Thyroid gland (tissue), 4 donors: Measurements from ENCODE around the gene PPP2R5C. TPM values are rescaled to one million over a fixed set of nuclear protein-coding genes. Genes with fewer than 3 reads are reported as not detected.

Experiments used
- DNase-seq, 2 donors: peaks; one replicate each; pipeline ENCODE4 v3.0.0-alpha.2; 2019
- H3K27ac ChIP-seq, 3 donors: fragments of 200-600 bp; sonication (generic); 1 replicate in 2 of 3; 2 replicates in 1 of 3; pipeline ENCODE4 v1.5.1; 2016 to 2019; ENCODE audit warnings: mild to moderate bottlenecking in 1 of 3, moderate library complexity in 1 of 3
- H3K27me3 ChIP-seq: fragments of 200-600 bp; sonication (generic); one replicate; pipeline ENCODE4 v1.5.1; 2019
- H3K36me3 ChIP-seq, 2 donors: fragments of 200-600 bp; sonication (generic); one replicate each; pipeline ENCODE4 v1.5.1; 2016 to 2019
- H3K4me1 ChIP-seq, 2 donors: fragments of 200-600 bp; sonication (generic); one replicate each; pipeline ENCODE4 v1.5.1; 2017 to 2019
- H3K4me3 ChIP-seq, 3 donors: fragments of 200-600 bp; sonication (generic); replicated peaks in 1 of 3; 1 replicate in 2 of 3; 2 replicates in 1 of 3; pipeline ENCODE4 v1.5.1; 2016; ENCODE audit warnings: mild to moderate bottlenecking in 1 of 3
- H3K9me3 ChIP-seq: fragments of 200-600 bp; sonication (generic); one replicate; pipeline ENCODE4 v1.5.1; 2017
- CTCF ChIP-seq, 6 experiments: fragments of 200-600 bp in 3 of 6; fragments of 450-650 bp in 3 of 6; sonication (generic) in 3 of 6; IDR thresholded peaks; one replicate each; pipeline ENCODE4 v1.5.1; 2016 to 2019; ENCODE audit warnings: antibody characterized with exemption in 6 of 6, mild to moderate bottlenecking in 2 of 6, inconsistent platforms in 1 of 6, moderate library complexity in 1 of 6
- POLR2A ChIP-seq, 2 donors: fragments of 450-650 bp; IDR thresholded peaks; one replicate each; pipeline ENCODE4 v1.6.1; 2017; ENCODE audit warnings: antibody characterized with exemption in 2 of 2, mild to moderate bottlenecking in 2 of 2, moderate library complexity in 1 of 2
- WGBS, 2 donors: methylation state at CpG; one replicate each; pipeline ENCODE4 v1.1.5; 2017; 5-methylcytosine and 5-hydroxymethylcytosine counted together
- intact Hi-C: fragments of 100-400 bp; cut with DNase I; formaldehyde crosslinking; loops from one replicate; pipeline ENCODE4 v1.15.1; 2023
- total RNA-seq, 4 donors: library from RNA; depleted of rRNA; stranded (reverse); fragments of >200 nt; gene quantifications; one replicate each; pipeline ENCODE4 v1.2.3, GENCODE V29; 2016

Gene PPP2R5C
- total RNA-seq, 4 donors from 2014 or later: 105 to 209 (median 141) TPM

GRCh38 chr14:101833045-101833444, 71.5 kb downstream of the PPP2R5C start:
- intact Hi-C loops: no loop called here
- 90 to 94% methylated on average over 11 of the region's 11 CpGs for WGBS, 2 donors
- Histone ChIP-seq H3K36me3 (no peaks in the 10 kb centered on the region), H3K27me3 (no peaks in the 10 kb centered on the region), H3K27ac (no peak overlapping the region), H3K9me3 (no peaks in the 10 kb centered on the region), H3K4me1 (peaks cover 45 to 79% of the 10 kb centered on the region in 2 donors), H3K4me3 (no peak overlapping the region)
- TF ChIP-seq POLR2A (IDR thresholded peaks at IDR 0.05): no peak
- TF ChIP-seq CTCF (IDR thresholded peaks at IDR 0.05): no peak
- no peak for DNase-seq

- peaks cover 56 to 81% of the 10 kb centered on the region in 2 donors for H3K4me1 ChIP-seq
- WGBS, 2 donors: 70 to 84% methylated on average over 4 of the region's 4 CpGs
- TF ChIP-seq POLR2A (IDR thresholded peaks at IDR 0.05) (no peak), CTCF (IDR thresholded peaks at IDR 0.05) (no peak)
These were observed 72.9 kb downstream of the PPP2R5C start for GRCh38 chr14:101834397-101834796.

GRCh38 chr14:101834800-101835547, 73.5 kb downstream of the PPP2R5C start:
- Histone ChIP-seq H3K27ac (peak overlapping the region; percentile 67 to 84 (median 83)), H3K36me3 (no peaks in the 10 kb centered on the region), H3K4me3 (no peak overlapping the region), H3K4me1 (peaks cover 57 to 81% of the 10 kb centered on the region in 2 donors), H3K9me3 (no peaks in the 10 kb centered on the region), H3K27me3 (no peaks in the 10 kb centered on the region)
- intact Hi-C loops: no loop called here
- TF ChIP-seq CTCF (IDR thresholded peaks at IDR 0.05): no peak
- TF ChIP-seq POLR2A (IDR thresholded peaks at IDR 0.05): no peak
- WGBS, 2 donors: 25 to 31% methylated on average over 6 of the region's 6 CpGs
- DNase-seq: peak; percentile 59 to 68

More at GRCh38 chr14:101834397-101834796, 72.9 kb downstream of the PPP2R5C start:
- Histone ChIP-seq H3K27me3 (no peaks in the 10 kb centered on the region), H3K4me3 (no peak overlapping the region), H3K27ac (peak overlapping the region; percentile 67 to 84 (median 83)), H3K9me3 (no peaks in the 10 kb centered on the region), H3K36me3 (no peaks in the 10 kb centered on the region)
- DNase-seq: no peak
- intact Hi-C loops: no loop called here

GRCh38 chr14:101835566-101835965, 74.1 kb downstream of the PPP2R5C start:
- peaks cover 57 to 79% of the 10 kb centered on the region in 2 donors for H3K4me1 ChIP-seq
- no peak overlapping the region for H3K4me3 ChIP-seq
- no peaks in the 10 kb centered on the region for H3K36me3 ChIP-seq
- no peak for TF ChIP-seq POLR2A (IDR thresholded peaks at IDR 0.05)
- no peak for TF ChIP-seq CTCF (IDR thresholded peaks at IDR 0.05)
- no peaks in the 10 kb centered on the region for H3K9me3 ChIP-seq
- intact Hi-C loops: no loop called here
- H3K27me3 ChIP-seq: no peaks in the 10 kb centered on the region
- H3K27ac ChIP-seq: peak overlapping the region; percentile 67 to 84 (median 83)
- DNase-seq: no peak
- WGBS, 2 donors: 86 to 90% methylated on average over 10 to 11 of the region's 11 CpGs

GRCh38 chr14:101836135-101836534, 74.6 kb downstream of the PPP2R5C start:
- Histone ChIP-seq H3K36me3 (no peaks in the 10 kb centered on the region), H3K4me3 (no peak overlapping the region), H3K27me3 (no peaks in the 10 kb centered on the region), H3K9me3 (no peaks in the 10 kb centered on the region), H3K4me1 (peaks cover 57 to 74% of the 10 kb centered on the region in 2 donors), H3K27ac (peak overlapping the region; percentile 67 to 84 (median 83))
- WGBS, 2 donors: 51 to 60% methylated on average over 8 of the region's 8 CpGs
- TF ChIP-seq CTCF (IDR thresholded peaks at IDR 0.05): no peak
- no peak for TF ChIP-seq POLR2A (IDR thresholded peaks at IDR 0.05)
- DNase-seq: peak in 1 of 2 donors; percentile 30
- intact Hi-C loops: no loop called here
